WTC11 (cell line): ENCODE measurements around the gene LAMTOR2. TPM values are rescaled to one million over a fixed set of nuclear protein-coding genes. Genes with fewer than 3 reads are reported as not detected.

Experiments used
- ATAC-seq: fragments of 200-7000 bp; cut with Tn5 transposase; 2 replicates; pipeline ENCODE4 v1.10.0; 2021; ENCODE audit warnings: mild to moderate bottlenecking, moderate library complexity
- CTCF ChIA-PET: fragments of 300-600 bp; sonication (Branson Sonifier 250); formaldehyde crosslinking; loops from one replicate; lab custom pipeline; 2021; ENCODE audit warnings: antibody characterized with exemption; lab: Charles Lee
- POLR2A ChIA-PET: fragments of 350-600 bp; sonication (Branson Sonifier 250); formaldehyde crosslinking; loops from one replicate; lab custom pipeline; 2021; ENCODE audit warnings: antibody characterized with exemption; lab: Charles Lee
- DNase-seq: peaks from one replicate; pipeline ENCODE4 v3.0.0; 2021; ENCODE audit warnings: low spot score
- H3K27ac Mint-ChIP-seq: 2 replicates; pipeline ENCODE4 v1.8.0; 2021; ENCODE audit warnings: mixed read lengths
- H3K27me3 Mint-ChIP-seq: 2 replicates; pipeline ENCODE4 v1.8.0; 2021; ENCODE audit warnings: low read depth, mild to moderate bottlenecking, moderate library complexity, mixed read lengths
- H3K36me3 Mint-ChIP-seq: 2 replicates; pipeline ENCODE4 v1.8.0; 2021; ENCODE audit warnings: mixed read lengths
- H3K4me1 Mint-ChIP-seq: 2 replicates; pipeline ENCODE4 v1.8.0; 2022; ENCODE audit warnings: mixed read lengths
- H3K4me3 Mint-ChIP-seq: 2 replicates; pipeline ENCODE4 v1.8.0; 2021; ENCODE audit warnings: mild to moderate bottlenecking, moderate library complexity, mixed read lengths
- H3K9me3 Mint-ChIP-seq: 2 replicates; pipeline ENCODE4 v1.8.0; 2021; ENCODE audit warnings: mixed read lengths
- ARID4B ChIP-seq: sonication (generic); formaldehyde crosslinking; IDR thresholded peaks from 2 replicates; pipeline ENCODE4 v1.8.0; 2023; ENCODE audit warnings: missing genetic modification reagents, mild to moderate bottlenecking, borderline replicate concordance
- GRHL2 ChIP-seq: fragments of 250-450 bp; sonication (Bioruptor Pico); IDR thresholded peaks from 2 replicates; pipeline ENCODE4 v1.8.0; 2022; ENCODE audit warnings: mild to moderate bottlenecking, moderate library complexity; ENCODE audit not compliant: insufficient replicate concordance, severe bottlenecking
- HMGA2 ChIP-seq: fragments of 250-450 bp; sonication (Bioruptor Pico); IDR thresholded peaks from 2 replicates; pipeline ENCODE4 v1.4.0; 2021; ENCODE audit warnings: mild to moderate bottlenecking, moderate library complexity
- HMGXB4 ChIP-seq: sonication (generic); formaldehyde crosslinking; IDR thresholded peaks from 2 replicates; pipeline ENCODE4 v1.8.1; 2023; ENCODE audit warnings: mild to moderate bottlenecking, moderate library complexity, missing genetic modification reagents
- total RNA-seq: library from RNA; stranded (reverse); gene quantifications from 3 replicates; pipeline ENCODE4 v1.2.3, GENCODE V29; 2021
- TF ChIP-seq, protein P1 (sequence below): sonication (generic); formaldehyde crosslinking; IDR thresholded peaks from 2 replicates; pipeline ENCODE4 v1.8.1; 2023; ENCODE audit warnings: mild to moderate bottlenecking, missing genetic modification reagents, moderate library complexity
- TF ChIP-seq, protein P2 (sequence below): fragments of 250-450 bp; sonication (Bioruptor Pico); IDR thresholded peaks from 2 replicates; pipeline ENCODE4 v1.9.0; 2021; ENCODE audit warnings: mild to moderate bottlenecking
- TF ChIP-seq, protein P3 (sequence below): fragments of 250-450 bp; sonication (Bioruptor Pico); IDR thresholded peaks from 2 replicates; pipeline ENCODE4 v1.9.0; 2021; ENCODE audit warnings: moderate library complexity, mild to moderate bottlenecking, inconsistent platforms, borderline replicate concordance

Gene LAMTOR2
- total RNA-seq, 1 experiment from 2014 or later: 62.4 TPM

DNA sequence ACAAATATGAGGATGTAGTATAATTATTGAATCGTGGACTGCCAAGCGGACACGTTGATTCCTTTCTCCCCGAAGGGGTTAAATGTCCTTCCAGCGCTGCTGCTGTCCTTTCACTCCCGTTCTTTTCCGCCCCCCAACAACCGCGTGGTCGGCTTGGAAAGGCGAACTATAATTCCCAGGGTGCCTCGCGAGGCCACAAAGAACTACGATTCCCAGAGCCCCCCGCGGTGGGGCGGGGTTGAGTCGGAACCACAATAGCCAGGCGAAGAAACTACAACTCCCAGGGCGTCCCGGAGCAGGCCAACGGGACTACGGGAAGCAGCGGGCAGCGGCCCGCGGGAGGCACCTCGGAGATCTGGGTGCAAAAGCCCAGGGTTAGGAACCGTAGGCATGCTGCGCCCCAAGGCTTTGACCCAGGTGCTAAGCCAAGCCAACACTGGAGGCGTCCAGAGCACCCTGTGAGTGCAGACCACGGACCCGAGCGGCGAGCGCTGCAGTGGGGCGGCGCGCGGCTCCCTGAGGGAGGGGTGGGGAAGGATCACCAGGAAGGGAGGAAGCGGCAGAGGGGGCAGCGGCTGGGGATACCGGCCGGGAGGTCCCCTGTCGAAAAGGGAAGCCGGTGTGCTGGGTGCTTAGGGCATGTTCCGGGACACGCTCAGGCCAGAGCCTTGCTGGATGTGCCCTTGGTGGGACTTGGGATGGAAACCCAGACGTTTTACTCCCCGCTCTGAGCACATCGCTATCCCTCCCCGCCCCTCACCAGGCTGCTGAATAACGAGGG lies at the start of gene LAMTOR2 (continued):
- TF ChIP-seq ARID4B (CRISPR knock-in tag) (peak; percentile 41), GRHL2 (CRISPR knock-in tag) (no peak)
- TF ChIP-seq, protein P1, sequence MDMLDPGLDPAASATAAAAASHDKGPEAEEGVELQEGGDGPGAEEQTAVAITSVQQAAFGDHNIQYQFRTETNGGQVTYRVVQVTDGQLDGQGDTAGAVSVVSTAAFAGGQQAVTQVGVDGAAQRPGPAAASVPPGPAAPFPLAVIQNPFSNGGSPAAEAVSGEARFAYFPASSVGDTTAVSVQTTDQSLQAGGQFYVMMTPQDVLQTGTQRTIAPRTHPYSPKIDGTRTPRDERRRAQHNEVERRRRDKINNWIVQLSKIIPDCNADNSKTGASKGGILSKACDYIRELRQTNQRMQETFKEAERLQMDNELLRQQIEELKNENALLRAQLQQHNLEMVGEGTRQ: peak; percentile 67

GRCh38 chr1:156004843-156005584 lies 49.6 kb upstream of the LAMTOR2 start:
- CTCF ChIA-PET: interaction anchor here (1.0 kb wide), 1 partner anchor 15 kb away, joined by 3 read pairs; no protein-coding TSS in a partner anchor
- no peak overlapping the region for H3K4me3 Mint-ChIP-seq
- no peak overlapping the region for H3K27ac Mint-ChIP-seq
- DNase-seq (no peak), ATAC-seq (no peak)
- H3K36me3 Mint-ChIP-seq: peaks cover 12% of the 10 kb centered on the region
- H3K27me3 Mint-ChIP-seq: peaks cover 2% of the 10 kb centered on the region; the same call in 1 of the 2 replicates
- no peaks in the 10 kb centered on the region for H3K9me3 Mint-ChIP-seq
- no peak for TF ChIP-seq HMGA2 (CRISPR knock-in tag)
- TF ChIP-seq, protein P2, sequence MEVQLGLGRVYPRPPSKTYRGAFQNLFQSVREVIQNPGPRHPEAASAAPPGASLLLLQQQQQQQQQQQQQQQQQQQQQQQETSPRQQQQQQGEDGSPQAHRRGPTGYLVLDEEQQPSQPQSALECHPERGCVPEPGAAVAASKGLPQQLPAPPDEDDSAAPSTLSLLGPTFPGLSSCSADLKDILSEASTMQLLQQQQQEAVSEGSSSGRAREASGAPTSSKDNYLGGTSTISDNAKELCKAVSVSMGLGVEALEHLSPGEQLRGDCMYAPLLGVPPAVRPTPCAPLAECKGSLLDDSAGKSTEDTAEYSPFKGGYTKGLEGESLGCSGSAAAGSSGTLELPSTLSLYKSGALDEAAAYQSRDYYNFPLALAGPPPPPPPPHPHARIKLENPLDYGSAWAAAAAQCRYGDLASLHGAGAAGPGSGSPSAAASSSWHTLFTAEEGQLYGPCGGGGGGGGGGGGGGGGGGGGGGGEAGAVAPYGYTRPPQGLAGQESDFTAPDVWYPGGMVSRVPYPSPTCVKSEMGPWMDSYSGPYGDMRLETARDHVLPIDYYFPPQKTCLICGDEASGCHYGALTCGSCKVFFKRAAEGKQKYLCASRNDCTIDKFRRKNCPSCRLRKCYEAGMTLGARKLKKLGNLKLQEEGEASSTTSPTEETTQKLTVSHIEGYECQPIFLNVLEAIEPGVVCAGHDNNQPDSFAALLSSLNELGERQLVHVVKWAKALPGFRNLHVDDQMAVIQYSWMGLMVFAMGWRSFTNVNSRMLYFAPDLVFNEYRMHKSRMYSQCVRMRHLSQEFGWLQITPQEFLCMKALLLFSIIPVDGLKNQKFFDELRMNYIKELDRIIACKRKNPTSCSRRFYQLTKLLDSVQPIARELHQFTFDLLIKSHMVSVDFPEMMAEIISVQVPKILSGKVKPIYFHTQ (CRISPR knock-in tag): no peak
- TF ChIP-seq, protein P3, sequence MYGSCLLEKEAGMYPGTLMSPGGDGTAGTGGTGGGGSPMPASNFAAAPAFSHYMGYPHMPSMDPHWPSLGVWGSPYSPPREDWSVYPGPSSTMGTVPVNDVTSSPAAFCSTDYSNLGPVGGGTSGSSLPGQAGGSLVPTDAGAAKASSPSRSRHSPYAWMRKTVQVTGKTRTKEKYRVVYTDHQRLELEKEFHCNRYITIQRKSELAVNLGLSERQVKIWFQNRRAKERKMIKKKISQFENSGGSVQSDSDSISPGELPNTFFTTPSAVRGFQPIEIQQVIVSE (CRISPR knock-in tag): no peak
- POLR2A ChIA-PET: no interaction called here
- peaks cover 2% of the 10 kb centered on the region; the same call in 1 of the 2 replicates for H3K4me1 Mint-ChIP-seq

- ATAC-seq: no peak
- DNase-seq: no peak
- CTCF ChIA-PET: interaction anchor here (0.7 to 3.4 kb wide), 5 partner anchors 19 to 123 kb away, joined by 3 to 19 read pairs (median 3); no protein-coding TSS in a partner anchor
- Mint-ChIP-seq H3K27me3 (no peaks in the 10 kb centered on the region), H3K4me3 (no peak overlapping the region), H3K9me3 (no peaks in the 10 kb centered on the region), H3K4me1 (peaks cover 2% of the 10 kb centered on the region; the same call in 1 of the 2 replicates), H3K36me3 (peaks cover 28% of the 10 kb centered on the region), H3K27ac (peak overlapping the region; percentile 37)
- TF ChIP-seq HMGXB4 (CRISPR knock-in tag): no peak
- POLR2A ChIA-PET: interaction anchor here (0.6 kb wide), 1 partner anchor 808 kb away, joined by 3 read pairs; no protein-coding TSS in a partner anchor
These were observed 47.8 kb upstream of the LAMTOR2 start for GRCh38 chr1:156006666-156007376.
